Esophagus squamous epithelium (tissue), 4 donors: Measurements from ENCODE around the gene PLOD2.

Source experiments
- CTCF ChIP-seq, 6 experiments: fragments of 450-650 bp in 4 of 6; fragments of 200-600 bp in 2 of 6; sonication (generic) in 2 of 6; IDR thresholded peaks; one replicate each; pipeline ENCODE4 v1.5.1; 2016 to 2019; ENCODE audit warnings: antibody characterized with exemption in 6 of 6, mild to moderate bottlenecking in 4 of 6, moderate library complexity in 4 of 6
- POLR2A ChIP-seq, 4 donors: fragments of 450-650 bp; IDR thresholded peaks; one replicate each; pipeline ENCODE4 v1.6.1; 2017; ENCODE audit warnings: antibody characterized with exemption in 4 of 4, mild to moderate bottlenecking in 4 of 4, moderate library complexity in 3 of 4

GRCh38 chr3:146072824-146073223 lies 88.2 kb downstream of the PLOD2 start:
- TF ChIP-seq CTCF (IDR thresholded peaks at IDR 0.05) (no peak), POLR2A (IDR thresholded peaks at IDR 0.05) (no peak)
